OCI-LY3 (cell line): ENCODE measurements around the gene ZXDC.

ENCODE experiments used
- H2AFZ ChIP-seq: fragments of 200-600, 300-600 bp; shearing (Covaris generic); 2 replicates; pipeline ENCODE4 v1.6.0; 2014; ENCODE audit warnings: antibody characterized with exemption, low read depth, low read length
- H3K27ac ChIP-seq: fragments of 200-600, 300-600 bp; sonication (generic); 2 replicates; pipeline ENCODE4 v1.5.1; 2014; ENCODE audit warnings: mild to moderate bottlenecking, low read length, moderate library complexity, mixed read lengths
- H3K27me3 ChIP-seq: fragments of 200-600, 300-600 bp; sonication (generic); 2 replicates; pipeline ENCODE4 v1.6.1; 2014; ENCODE audit warnings: low read depth, low read length, mixed read lengths
- H3K36me3 ChIP-seq: fragments of 200-600, 300-600 bp; sonication (generic); replicated peaks from 2 replicates; pipeline ENCODE3; 2014; ENCODE audit warnings: low read depth, low read length, mixed read lengths
- H3K4me1 ChIP-seq: fragments of 300-600, 200-600 bp; sonication (generic); 2 replicates; pipeline ENCODE4 v1.6.1; 2014; ENCODE audit warnings: low read length, mixed read lengths
- H3K4me2 ChIP-seq: fragments of 200-600, 300-600 bp; sonication (generic); 2 replicates; pipeline ENCODE4 v1.6.1; 2014; ENCODE audit warnings: low read length, mixed read lengths
- H3K4me3 ChIP-seq: fragments of 300-600, 200-600 bp; sonication (generic); 2 replicates; pipeline ENCODE4 v1.5.1; 2014; ENCODE audit warnings: antibody characterized with exemption, mild to moderate bottlenecking, low read length, moderate library complexity
- H3K79me2 ChIP-seq: fragments of 300-600, 200-600 bp; shearing (Covaris generic); 2 replicates; pipeline ENCODE4 v1.6.1; 2014; ENCODE audit warnings: mild to moderate bottlenecking, low read length, mixed read lengths
- H3K9ac ChIP-seq: fragments of 300-600, 200-600 bp; shearing (Covaris generic); 2 replicates; pipeline ENCODE4 v1.6.0; 2014; ENCODE audit warnings: mild to moderate bottlenecking, low read length, moderate library complexity
- H3K9me3 ChIP-seq: fragments of 200-600, 300-600 bp; shearing (Covaris generic); 2 replicates; pipeline ENCODE4 v1.6.1; 2014; ENCODE audit warnings: low read length, mixed read lengths; ENCODE audit not compliant: insufficient read depth
- H4K20me1 ChIP-seq: fragments of 200-600, 300-600 bp; sonication (generic); 2 replicates; pipeline ENCODE4 v1.6.1; 2016; ENCODE audit warnings: low read length, mixed read lengths; ENCODE audit not compliant: insufficient read depth
- EZH2phosphoT487 ChIP-seq: fragments of 200-600 bp; shearing (Covaris generic); IDR thresholded peaks from 2 replicates; pipeline ENCODE4 v1.6.1; 2018; ENCODE audit warnings: antibody characterized with exemption, mixed run types, low read depth
- TF ChIP-seq, protein P1 (sequence below): fragments of 200-600, 300-600 bp; sonication (generic); IDR thresholded peaks from 2 replicates; pipeline ENCODE4 v1.5.1; 2014; ENCODE audit warnings: antibody characterized with exemption, low read length, low read depth

Gene ZXDC

DNA sequence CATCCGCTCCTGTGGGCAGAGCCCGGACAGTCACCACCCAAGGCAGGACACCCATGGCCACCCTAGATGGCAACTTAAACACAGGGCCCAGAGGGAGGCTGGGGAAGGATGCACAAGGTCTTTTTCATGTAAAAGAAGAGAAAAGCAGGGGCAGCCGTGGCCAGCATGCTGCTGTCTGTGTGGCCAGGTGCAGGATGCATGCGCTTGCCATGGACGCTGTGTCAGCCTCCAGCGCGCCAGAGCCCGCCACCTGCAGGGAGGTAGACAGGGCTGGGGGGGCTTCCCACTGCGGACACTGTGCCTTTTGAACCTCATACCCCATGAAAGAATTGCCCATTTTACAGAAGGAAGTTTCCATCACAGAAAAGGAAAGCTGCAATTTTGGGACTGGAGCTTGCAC lies 23.7 kb upstream of the ZXDC start:
- no peak overlapping the region for H3K9ac ChIP-seq
- H2AFZ ChIP-seq = no peak overlapping the region
- H3K27ac ChIP-seq = no peak overlapping the region
- H3K4me1 ChIP-seq = no peaks in the 10 kb centered on the region
- H3K79me2 ChIP-seq = no peaks in the 10 kb centered on the region
- no peaks in the 10 kb centered on the region for H3K36me3 ChIP-seq
- H3K27me3 ChIP-seq = no peaks in the 10 kb centered on the region
- H3K9me3 ChIP-seq = no peaks in the 10 kb centered on the region
- no peaks in the 10 kb centered on the region for H4K20me1 ChIP-seq
- no peak overlapping the region for H3K4me2 ChIP-seq
- TF ChIP-seq EZH2phosphoT487 = no peak
- TF ChIP-seq, protein P1, sequence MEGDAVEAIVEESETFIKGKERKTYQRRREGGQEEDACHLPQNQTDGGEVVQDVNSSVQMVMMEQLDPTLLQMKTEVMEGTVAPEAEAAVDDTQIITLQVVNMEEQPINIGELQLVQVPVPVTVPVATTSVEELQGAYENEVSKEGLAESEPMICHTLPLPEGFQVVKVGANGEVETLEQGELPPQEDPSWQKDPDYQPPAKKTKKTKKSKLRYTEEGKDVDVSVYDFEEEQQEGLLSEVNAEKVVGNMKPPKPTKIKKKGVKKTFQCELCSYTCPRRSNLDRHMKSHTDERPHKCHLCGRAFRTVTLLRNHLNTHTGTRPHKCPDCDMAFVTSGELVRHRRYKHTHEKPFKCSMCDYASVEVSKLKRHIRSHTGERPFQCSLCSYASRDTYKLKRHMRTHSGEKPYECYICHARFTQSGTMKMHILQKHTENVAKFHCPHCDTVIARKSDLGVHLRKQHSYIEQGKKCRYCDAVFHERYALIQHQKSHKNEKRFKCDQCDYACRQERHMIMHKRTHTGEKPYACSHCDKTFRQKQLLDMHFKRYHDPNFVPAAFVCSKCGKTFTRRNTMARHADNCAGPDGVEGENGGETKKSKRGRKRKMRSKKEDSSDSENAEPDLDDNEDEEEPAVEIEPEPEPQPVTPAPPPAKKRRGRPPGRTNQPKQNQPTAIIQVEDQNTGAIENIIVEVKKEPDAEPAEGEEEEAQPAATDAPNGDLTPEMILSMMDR = no peak
- no peak overlapping the region for H3K4me3 ChIP-seq

DNA sequence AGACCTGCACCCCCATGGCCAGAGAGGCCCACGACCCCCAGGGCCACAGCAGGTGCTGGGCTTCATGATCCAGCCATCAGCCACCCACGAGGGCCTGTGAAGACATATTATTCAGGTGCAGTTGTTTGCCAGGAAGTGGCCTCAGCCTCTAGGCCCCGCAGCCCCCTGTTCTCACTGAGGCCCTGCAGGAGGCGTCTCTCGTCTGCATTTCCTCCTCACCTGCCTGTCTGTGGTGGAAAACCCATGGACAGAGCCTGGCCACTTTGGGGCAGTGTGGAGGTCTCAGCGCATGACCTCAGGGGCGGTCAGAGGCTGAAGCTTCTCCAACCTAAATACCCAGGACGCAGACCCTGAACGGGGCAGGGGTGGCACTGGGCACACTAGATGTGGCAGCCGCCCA lies 23.2 kb upstream of the ZXDC start:
- Histone ChIP-seq H2AFZ (no peak overlapping the region), H3K27me3 (no peaks in the 10 kb centered on the region), H3K36me3 (no peaks in the 10 kb centered on the region), H3K9ac (no peak overlapping the region), H3K4me3 (no peak overlapping the region), H3K27ac (no peak overlapping the region), H3K9me3 (no peaks in the 10 kb centered on the region), H3K79me2 (no peaks in the 10 kb centered on the region), H4K20me1 (no peaks in the 10 kb centered on the region), H3K4me1 (no peaks in the 10 kb centered on the region), H3K4me2 (no peak overlapping the region)
- TF ChIP-seq, protein P1 = no peak
- no peak for TF ChIP-seq EZH2phosphoT487

DNA sequence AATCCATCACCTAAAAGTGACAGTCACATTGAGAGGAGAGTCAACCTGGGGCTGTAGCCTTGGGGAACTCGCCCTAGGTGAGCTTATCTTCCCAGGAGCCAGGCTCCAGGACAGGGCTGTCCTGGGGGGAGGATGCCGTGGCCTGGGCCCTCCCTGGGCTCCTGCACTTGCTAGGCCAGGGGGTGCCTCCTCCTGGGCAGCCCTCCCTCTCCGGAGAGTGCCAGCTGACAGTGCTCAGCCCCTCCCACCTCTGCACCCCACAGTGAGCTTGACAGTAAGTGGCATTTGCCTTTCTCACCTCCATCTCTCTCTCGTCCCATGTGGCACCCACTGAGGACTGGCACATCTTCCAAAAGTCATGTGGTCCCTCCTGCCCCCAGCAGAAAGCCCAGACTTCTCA lies 22.8 kb upstream of the ZXDC start:
- TF ChIP-seq, protein P1 = no peak
- TF ChIP-seq EZH2phosphoT487 = no peak
- no peak overlapping the region for H3K4me3 ChIP-seq
- no peaks in the 10 kb centered on the region for H3K9me3 ChIP-seq
- H3K36me3 ChIP-seq = no peaks in the 10 kb centered on the region
- H3K4me2 ChIP-seq = no peak overlapping the region
- H3K4me1 ChIP-seq = no peaks in the 10 kb centered on the region
- no peak overlapping the region for H3K9ac ChIP-seq
- no peak overlapping the region for H2AFZ ChIP-seq
- H4K20me1 ChIP-seq = no peaks in the 10 kb centered on the region
- no peaks in the 10 kb centered on the region for H3K79me2 ChIP-seq
- no peak overlapping the region for H3K27ac ChIP-seq
- H3K27me3 ChIP-seq = peaks cover 2% of the 10 kb centered on the region; the same call in 1 of the 2 replicates

DNA sequence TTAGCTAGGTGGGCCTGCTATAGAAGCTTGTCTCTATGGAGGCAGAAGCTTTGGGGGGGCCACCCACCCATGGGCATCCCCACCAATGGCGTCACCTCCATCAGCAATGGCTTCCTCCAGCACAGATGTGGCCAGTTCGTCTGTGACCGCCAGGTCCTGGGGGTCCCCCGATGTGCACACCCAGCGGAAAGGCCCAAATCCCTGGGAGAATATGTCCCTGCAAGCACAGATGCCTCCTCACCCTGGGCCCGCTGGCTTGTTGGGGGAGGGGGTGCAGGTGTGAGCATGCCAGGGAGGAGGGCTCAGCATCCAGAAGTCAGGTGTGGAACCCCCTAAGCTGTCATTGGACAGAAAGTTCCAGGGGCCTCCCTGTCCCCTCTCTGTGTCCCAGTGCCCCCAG lies 22.3 kb upstream of the ZXDC start:
- Histone ChIP-seq H3K27ac (no peak overlapping the region), H3K4me2 (no peak overlapping the region), H3K36me3 (no peaks in the 10 kb centered on the region), H3K9ac (no peak overlapping the region), H3K9me3 (no peaks in the 10 kb centered on the region), H3K27me3 (peaks cover 5% of the 10 kb centered on the region; the same call in 1 of the 2 replicates), H3K4me1 (no peaks in the 10 kb centered on the region), H4K20me1 (no peaks in the 10 kb centered on the region), H2AFZ (no peak overlapping the region), H3K79me2 (no peaks in the 10 kb centered on the region), H3K4me3 (no peak overlapping the region)
- TF ChIP-seq, protein P1 = no peak
- no peak for TF ChIP-seq EZH2phosphoT487
